ENCODE measurements around the gene DLST.

DNA sequence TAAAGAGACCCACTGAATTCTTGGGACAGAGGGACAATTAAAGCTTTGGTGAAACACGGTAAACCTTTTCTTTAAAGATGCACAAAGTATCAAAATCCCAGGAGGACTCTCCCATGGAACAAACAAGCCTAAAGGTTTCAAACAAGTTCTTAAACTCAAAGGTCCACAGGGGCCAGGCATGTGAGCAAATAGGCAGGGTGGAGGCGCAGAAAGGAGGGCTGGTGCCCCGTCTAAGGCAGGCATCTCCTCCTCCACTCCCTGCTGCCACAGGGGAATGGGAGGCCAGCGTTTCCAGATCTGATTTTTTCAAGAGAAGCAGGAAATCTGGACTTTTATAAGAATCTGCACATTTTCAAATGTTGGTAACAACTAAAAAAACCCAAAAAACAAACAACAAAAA, 33.7 kb downstream of the DLST start:
- TF ChIP-seq, protein P1, sequence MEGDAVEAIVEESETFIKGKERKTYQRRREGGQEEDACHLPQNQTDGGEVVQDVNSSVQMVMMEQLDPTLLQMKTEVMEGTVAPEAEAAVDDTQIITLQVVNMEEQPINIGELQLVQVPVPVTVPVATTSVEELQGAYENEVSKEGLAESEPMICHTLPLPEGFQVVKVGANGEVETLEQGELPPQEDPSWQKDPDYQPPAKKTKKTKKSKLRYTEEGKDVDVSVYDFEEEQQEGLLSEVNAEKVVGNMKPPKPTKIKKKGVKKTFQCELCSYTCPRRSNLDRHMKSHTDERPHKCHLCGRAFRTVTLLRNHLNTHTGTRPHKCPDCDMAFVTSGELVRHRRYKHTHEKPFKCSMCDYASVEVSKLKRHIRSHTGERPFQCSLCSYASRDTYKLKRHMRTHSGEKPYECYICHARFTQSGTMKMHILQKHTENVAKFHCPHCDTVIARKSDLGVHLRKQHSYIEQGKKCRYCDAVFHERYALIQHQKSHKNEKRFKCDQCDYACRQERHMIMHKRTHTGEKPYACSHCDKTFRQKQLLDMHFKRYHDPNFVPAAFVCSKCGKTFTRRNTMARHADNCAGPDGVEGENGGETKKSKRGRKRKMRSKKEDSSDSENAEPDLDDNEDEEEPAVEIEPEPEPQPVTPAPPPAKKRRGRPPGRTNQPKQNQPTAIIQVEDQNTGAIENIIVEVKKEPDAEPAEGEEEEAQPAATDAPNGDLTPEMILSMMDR (IDR thresholded peaks at IDR 0.05) = no peak
- TF ChIP-seq ZFX (IDR thresholded peaks at IDR 0.05; ENCODE audit: borderline replicate concordance) = no peak
